Omental fat pad (tissue), 4 donors: Measurements from ENCODE around the gene CER1. TPM values are rescaled to one million over a fixed set of nuclear protein-coding genes. Genes with fewer than 3 reads are reported as not detected.

Experiments used
- ATAC-seq: fragments of 150-250 bp; one replicate; pipeline ENCODE4 v1.9.1; 2016; ENCODE audit warnings: mild to moderate bottlenecking, moderate library complexity; ENCODE audit not compliant: low FRiP score
- DNase-seq: peaks from one replicate; pipeline ENCODE4 v3.0.0-alpha.2; 2019; ENCODE audit warnings: low spot score
- CTCF ChIP-seq, 3 donors: fragments of 450-650 bp; IDR thresholded peaks; one replicate each; pipeline ENCODE4 v1.5.1; 2016 to 2017; ENCODE audit warnings: antibody characterized with exemption in 3 of 3, mild to moderate bottlenecking in 3 of 3, moderate library complexity in 2 of 3
- total RNA-seq, 4 donors: library from RNA; depleted of rRNA; stranded (reverse); fragments of >200 nt; gene quantifications; one replicate each; pipeline ENCODE4 v1.1.0, GENCODE V29; 2016

The CER1 gene
- total RNA-seq, 4 donors from 2014 or later: 0.37 TPM; not detected in 3

- no peak for TF ChIP-seq CTCF (IDR thresholded peaks at IDR 0.05)
- ATAC-seq (no peak), DNase-seq (no peak)
These were observed 24.6 kb upstream of the CER1 start for GRCh38 chr9:14747111-14747510.

- DNase-seq (no peak), ATAC-seq (no peak)
- no peak for TF ChIP-seq CTCF (IDR thresholded peaks at IDR 0.05)
These were observed 24.1 kb upstream of the CER1 start for GRCh38 chr9:14746626-14747025.

GRCh38 chr9:14744768-14745167 lies 22.2 kb upstream of the CER1 start:
- no peak for DNase-seq
- no peak for ATAC-seq
- TF ChIP-seq CTCF (IDR thresholded peaks at IDR 0.05): no peak

GRCh38 chr9:14741369-14741768 lies 18.8 kb upstream of the CER1 start:
- ATAC-seq: no peak
- no peak for DNase-seq

GRCh38 chr9:14733133-14733532 lies 10.6 kb upstream of the CER1 start:
- no peak for ATAC-seq
- no peak for DNase-seq
- TF ChIP-seq CTCF (IDR thresholded peaks at IDR 0.05): no peak

More at GRCh38 chr9:14741369-14741768, 18.8 kb upstream of the CER1 start:
- no peak for TF ChIP-seq CTCF (IDR thresholded peaks at IDR 0.05)

- DNase-seq: no peak
- no peak for ATAC-seq
- no peak for TF ChIP-seq CTCF (IDR thresholded peaks at IDR 0.05)
These were observed 8.9 kb upstream of the CER1 start for GRCh38 chr9:14731294-14731981.

GRCh38 chr9:14730461-14730898 lies 7.9 kb upstream of the CER1 start:
- ATAC-seq: no peak
- DNase-seq: no peak
- TF ChIP-seq CTCF (IDR thresholded peaks at IDR 0.05): no peak
